Fibroblast of mammary gland (primary cell): ENCODE measurements around the gene NKD1.

Experiments used
- DNase-seq: peaks from one replicate; pipeline ENCODE4 v3.0.0-alpha.2; 2010; ENCODE audit warnings: low read depth
- H3K4me3 ChIP-seq: 2 replicates; pipeline ENCODE4 v1.5.1; 2011; ENCODE audit warnings: low read depth, mild to moderate bottlenecking, low read length, moderate library complexity; ENCODE audit not compliant: control insufficient read depth
- CTCF ChIP-seq: conservative IDR thresholded peaks from 2 replicates; pipeline ENCODE4 v1.5.1; 2011; ENCODE audit warnings: low read depth, low read length, inconsistent platforms; ENCODE audit not compliant: control insufficient read depth, insufficient read depth

NKD1 gene

GRCh38 chr16:50601341-50601740 lies 53.1 kb downstream of the NKD1 start:
- no peak for TF ChIP-seq CTCF
- H3K4me3 ChIP-seq = no peak overlapping the region
- DNase-seq = no peak

GRCh38 chr16:50602126-50602525 lies 53.9 kb downstream of the NKD1 start:
- DNase-seq = no peak
- no peak for TF ChIP-seq CTCF

GRCh38 chr16:50602531-50603205 lies 54.5 kb downstream of the NKD1 start:
- no peak overlapping the region for H3K4me3 ChIP-seq
- DNase-seq = no peak
- no peak for TF ChIP-seq CTCF

More at GRCh38 chr16:50602126-50602525, 53.9 kb downstream of the NKD1 start:
- H3K4me3 ChIP-seq = no peak overlapping the region

- TF ChIP-seq CTCF = no peak
- no peak overlapping the region for H3K4me3 ChIP-seq
- peak; percentile 29 for DNase-seq
These were observed 55.2 kb downstream of the NKD1 start for GRCh38 chr16:50603206-50604064.

GRCh38 chr16:50604065-50604418 lies 55.8 kb downstream of the NKD1 start:
- no peak for DNase-seq
- TF ChIP-seq CTCF = no peak
- no peak overlapping the region for H3K4me3 ChIP-seq

- no peak overlapping the region for H3K4me3 ChIP-seq
- no peak for TF ChIP-seq CTCF
- no peak for DNase-seq
These were observed 56.4 kb downstream of the NKD1 start for GRCh38 chr16:50604610-50605009.
